Activated naive CD8-positive, alpha-beta T cell (primary cell): ENCODE data around the gene EBF4.

Source experiments
- H3K27ac Mint-ChIP-seq: one replicate; pipeline ENCODE4 v1.8.0; 2021; ENCODE audit warnings: mixed read lengths
- H3K27me3 Mint-ChIP-seq: one replicate; pipeline ENCODE4 v1.8.0; 2021; ENCODE audit warnings: mixed read lengths
- H3K36me3 Mint-ChIP-seq: one replicate; pipeline ENCODE4 v1.8.0; 2021; ENCODE audit warnings: mixed read lengths
- H3K4me1 Mint-ChIP-seq: one replicate; pipeline ENCODE4 v1.8.0; 2021; ENCODE audit warnings: low read depth, mixed read lengths
- H3K4me3 Mint-ChIP-seq: one replicate; pipeline ENCODE4 v1.8.0; 2021; ENCODE audit warnings: mild to moderate bottlenecking, mixed read lengths
- H3K9me3 Mint-ChIP-seq: one replicate; pipeline ENCODE4 v1.8.0; 2021; ENCODE audit warnings: low read depth, mixed read lengths

EBF4 gene

GRCh38 chr20:2795451-2795850, 102.9 kb downstream of the EBF4 start:
- no peak overlapping the region for H3K4me3 Mint-ChIP-seq
- peaks cover 27% of the 10 kb centered on the region for H3K27me3 Mint-ChIP-seq
- H3K9me3 Mint-ChIP-seq = no peaks in the 10 kb centered on the region

GRCh38 chr20:2796011-2796660, 103.6 kb downstream of the EBF4 start:
- Mint-ChIP-seq H3K36me3 (peaks cover 6% of the 10 kb centered on the region), H3K27ac (no peak overlapping the region), H3K9me3 (no peaks in the 10 kb centered on the region), H3K4me3 (no peak overlapping the region), H3K27me3 (peaks cover 27% of the 10 kb centered on the region), H3K4me1 (peaks cover 20% of the 10 kb centered on the region)

More at GRCh38 chr20:2795451-2795850, 102.9 kb downstream of the EBF4 start:
- Mint-ChIP-seq H3K4me1 (peaks cover 15% of the 10 kb centered on the region), H3K27ac (no peak overlapping the region), H3K36me3 (peaks cover 6% of the 10 kb centered on the region)

GRCh38 chr20:2797136-2797983, 104.8 kb downstream of the EBF4 start:
- Mint-ChIP-seq H3K27me3 (peaks cover 24% of the 10 kb centered on the region), H3K36me3 (peaks cover 6% of the 10 kb centered on the region), H3K27ac (no peak overlapping the region), H3K9me3 (no peaks in the 10 kb centered on the region), H3K4me3 (no peak overlapping the region), H3K4me1 (peaks cover 23% of the 10 kb centered on the region)

- no peak overlapping the region for H3K27ac Mint-ChIP-seq
- H3K4me3 Mint-ChIP-seq = no peak overlapping the region
- peaks cover 23% of the 10 kb centered on the region for H3K4me1 Mint-ChIP-seq
- peaks cover 27% of the 10 kb centered on the region for H3K27me3 Mint-ChIP-seq
- H3K36me3 Mint-ChIP-seq = peaks cover 5% of the 10 kb centered on the region
- H3K9me3 Mint-ChIP-seq = no peaks in the 10 kb centered on the region
Measured at GRCh38 chr20:2798095-2798805, 105.7 kb downstream of the EBF4 start.

- Mint-ChIP-seq H3K36me3 (peaks cover 4% of the 10 kb centered on the region), H3K9me3 (no peaks in the 10 kb centered on the region), H3K4me3 (peak overlapping the region; percentile 97)
Measured at GRCh38 chr20:2798814-2799213, 106.2 kb downstream of the EBF4 start.

GRCh38 chr20:2799271-2799670, 106.7 kb downstream of the EBF4 start:
- Mint-ChIP-seq H3K4me3 (peak overlapping the region; percentile 97), H3K36me3 (peaks cover 4% of the 10 kb centered on the region), H3K27me3 (peaks cover 28% of the 10 kb centered on the region), H3K9me3 (no peaks in the 10 kb centered on the region), H3K27ac (no peak overlapping the region), H3K4me1 (peaks cover 23% of the 10 kb centered on the region)

More at GRCh38 chr20:2798814-2799213, 106.2 kb downstream of the EBF4 start:
- Mint-ChIP-seq H3K27ac (no peak overlapping the region), H3K27me3 (peaks cover 25% of the 10 kb centered on the region), H3K4me1 (peaks cover 23% of the 10 kb centered on the region)

GRCh38 chr20:2799688-2800520, 107.3 kb downstream of the EBF4 start:
- H3K9me3 Mint-ChIP-seq = no peaks in the 10 kb centered on the region
- peak overlapping the region; percentile 68 for H3K27ac Mint-ChIP-seq
- peaks cover 31% of the 10 kb centered on the region for H3K27me3 Mint-ChIP-seq
- peak overlapping the region; percentile 97 for H3K4me3 Mint-ChIP-seq
- peaks cover 23% of the 10 kb centered on the region for H3K4me1 Mint-ChIP-seq
- peaks cover 4% of the 10 kb centered on the region for H3K36me3 Mint-ChIP-seq

- Mint-ChIP-seq H3K36me3 (peaks cover 4% of the 10 kb centered on the region), H3K4me3 (peak within 1 kb of the TSS; percentile 97), H3K4me1 (peaks cover 23% of the 10 kb centered on the region), H3K9me3 (no peaks in the 10 kb centered on the region), H3K27ac (peak within 1 kb of the TSS; percentile 68), H3K27me3 (peaks cover 31% of the 10 kb centered on the region)
Measured at GRCh38 chr20:2800521-2801285, 108.1 kb downstream of the EBF4 start, which contains the start of gene CPXM1. CPXM1 (minus strand) TSS chr20:2800627; CDS start chr20:2800572, 55 bp downstream.

- H3K4me1 Mint-ChIP-seq = peaks cover 23% of the 10 kb centered on the region
Measured at GRCh38 chr20:2801286-2801728, 108.7 kb downstream of the EBF4 start.

GRCh38 chr20:2804041-2804828, 111.7 kb downstream of the EBF4 start:
- Mint-ChIP-seq H3K27me3 (peaks cover 29% of the 10 kb centered on the region), H3K4me1 (peaks cover 22% of the 10 kb centered on the region), H3K9me3 (no peaks in the 10 kb centered on the region), H3K27ac (no peak overlapping the region), H3K4me3 (no peak overlapping the region), H3K36me3 (peaks cover 7% of the 10 kb centered on the region)

More at GRCh38 chr20:2801286-2801728, 108.7 kb downstream of the EBF4 start:
- no peaks in the 10 kb centered on the region for H3K9me3 Mint-ChIP-seq
- H3K27me3 Mint-ChIP-seq = peaks cover 34% of the 10 kb centered on the region
- peaks cover 4% of the 10 kb centered on the region for H3K36me3 Mint-ChIP-seq
- H3K27ac Mint-ChIP-seq = peak overlapping the region; percentile 11
- H3K4me3 Mint-ChIP-seq = peak overlapping the region; percentile 74

GRCh38 chr20:2804852-2805688, 112.5 kb downstream of the EBF4 start:
- Mint-ChIP-seq H3K27ac (no peak overlapping the region), H3K4me1 (peaks cover 13% of the 10 kb centered on the region), H3K27me3 (peaks cover 24% of the 10 kb centered on the region), H3K9me3 (no peaks in the 10 kb centered on the region), H3K36me3 (peaks cover 3% of the 10 kb centered on the region), H3K4me3 (no peak overlapping the region)

- H3K27ac Mint-ChIP-seq = no peak overlapping the region
- H3K9me3 Mint-ChIP-seq = no peaks in the 10 kb centered on the region
- peaks cover 24% of the 10 kb centered on the region for H3K27me3 Mint-ChIP-seq
- H3K4me1 Mint-ChIP-seq = peaks cover 10% of the 10 kb centered on the region
- H3K36me3 Mint-ChIP-seq = peaks cover 3% of the 10 kb centered on the region
- no peak overlapping the region for H3K4me3 Mint-ChIP-seq
Measured at GRCh38 chr20:2805689-2806350, 113.2 kb downstream of the EBF4 start.
